GM18868 (cell line): ENCODE results near the gene CDK5R2.

Experiments used
- ATAC-seq: cut with Tn5 transposase; IDR thresholded peaks from one replicate; pipeline ENCODE4 v1.9.1; 2021; ENCODE audit warnings: mild to moderate bottlenecking, moderate library complexity; ENCODE audit not compliant: unreplicated experiment

CDK5R2 gene

GRCh38 chr2:219001577-219002394, 42.3 kb downstream of the CDK5R2 start:
- ATAC-seq = no peak

- ATAC-seq = no peak
Observed at GRCh38 chr2:219002395-219003266, 43.2 kb downstream of the CDK5R2 start.

- ATAC-seq = no peak
Observed at GRCh38 chr2:219003267-219003634, 43.8 kb downstream of the CDK5R2 start.

DNA sequence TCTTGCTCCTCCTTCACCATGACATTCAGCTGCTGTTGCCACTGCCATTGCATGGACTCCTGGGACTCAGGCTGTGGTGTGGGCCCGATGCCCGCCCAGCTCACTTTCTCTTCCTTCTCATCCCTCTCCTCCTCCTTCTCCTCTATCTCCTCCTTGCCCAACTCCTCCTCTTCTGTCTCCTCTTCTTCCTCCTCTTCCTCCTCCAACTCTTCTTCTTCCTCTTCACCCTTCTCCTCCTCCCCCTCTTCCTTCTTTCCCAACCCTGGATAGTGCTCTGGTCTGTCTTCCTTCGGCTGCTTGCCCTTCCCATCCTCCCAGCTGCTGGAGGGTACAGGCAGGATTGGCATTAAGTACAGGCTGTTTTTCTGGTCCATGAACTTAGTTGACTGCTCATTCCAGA, 44.5 kb downstream of the CDK5R2 start:
- no peak for ATAC-seq

- ATAC-seq = no peak
Observed at GRCh38 chr2:219009294-219009693, 49.8 kb downstream of the CDK5R2 start.

- ATAC-seq = peak; percentile 52
Observed at GRCh38 chr2:219010162-219010756, 50.8 kb downstream of the CDK5R2 start.

GRCh38 chr2:219010873-219011272, 51.4 kb downstream of the CDK5R2 start:
- ATAC-seq = no peak
